Right renal cortex interstitium (tissue), 3 donors: ENCODE data around the gene WDR46. TPM values are rescaled to one million over a fixed set of nuclear protein-coding genes. Genes with fewer than 3 reads are reported as not detected.

ENCODE experiments used
- DNase-seq, 3 donors: peaks; one replicate each; pipeline ENCODE4 v3.0.0-alpha.2; 2013; ENCODE audit warnings: low read depth in 3 of 3, low spot score in 2 of 3
- polyA plus RNA-seq, 3 donors: library from polyadenylated mRNA; unstranded; fragments of 120-200 nt; gene quantifications; one replicate each; pipeline ENCODE4 v1.2.1, GENCODE V29; 2013; ENCODE audit not compliant: insufficient read length in 3 of 3

Gene WDR46
- polyA plus RNA-seq, 3 donors = 60.3 to 63.4 (median 60.7) TPM

DNA sequence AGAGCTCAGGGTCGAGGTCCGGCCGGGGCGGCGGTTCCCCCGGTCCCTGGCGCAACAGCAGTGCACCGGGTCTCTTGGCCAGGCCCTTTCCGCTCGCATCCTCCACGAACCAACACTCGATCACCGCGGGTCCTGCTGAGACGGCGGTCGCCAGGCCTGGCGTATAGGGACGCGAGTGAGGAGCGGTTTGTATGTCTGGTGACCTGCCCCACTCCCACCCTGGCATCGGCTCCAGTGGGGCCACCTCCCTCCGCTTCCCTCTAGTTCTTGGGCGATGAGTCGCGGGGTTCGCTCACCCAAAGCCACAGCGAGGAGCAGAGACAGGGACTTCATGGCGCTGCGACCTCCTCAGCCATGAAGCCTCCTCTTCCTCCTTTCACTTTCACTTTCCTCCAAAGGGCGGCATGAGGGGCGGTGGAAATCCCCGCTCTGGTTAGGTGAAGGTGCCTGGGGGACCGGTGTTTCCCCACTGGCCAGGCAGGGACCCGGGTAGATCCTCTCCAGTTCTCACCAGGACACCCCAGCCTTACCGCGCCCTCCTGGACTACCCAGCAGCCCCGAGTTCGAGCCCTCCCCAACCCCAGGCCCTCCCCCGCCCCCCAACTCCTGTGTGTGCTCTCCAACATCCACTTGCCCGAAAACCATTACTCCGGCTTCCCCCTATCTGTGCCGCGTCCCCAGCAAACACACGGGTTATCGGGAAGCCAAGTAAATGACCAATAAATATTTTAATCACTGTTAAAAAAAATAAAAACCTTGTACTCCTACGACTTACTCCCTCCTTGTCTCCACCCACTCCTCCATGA lies 24.9 kb upstream of the WDR46 start, which contains the start of gene TAPBP:
TAPBP (minus strand) TSS at position 370 of the 806 bp plus-strand sequence; CDS start at position 333, 37 bp downstream.
- peak in 1 of 3 donors; percentile 56 for DNase-seq

GRCh38 chr6:33313105-33313708 lies 24.2 kb upstream of the WDR46 start:
- DNase-seq = no peak

- DNase-seq = peak in 1 of 3 donors; percentile 41
Observed at GRCh38 chr6:33312361-33313104, 23.5 kb upstream of the WDR46 start.

DNA sequence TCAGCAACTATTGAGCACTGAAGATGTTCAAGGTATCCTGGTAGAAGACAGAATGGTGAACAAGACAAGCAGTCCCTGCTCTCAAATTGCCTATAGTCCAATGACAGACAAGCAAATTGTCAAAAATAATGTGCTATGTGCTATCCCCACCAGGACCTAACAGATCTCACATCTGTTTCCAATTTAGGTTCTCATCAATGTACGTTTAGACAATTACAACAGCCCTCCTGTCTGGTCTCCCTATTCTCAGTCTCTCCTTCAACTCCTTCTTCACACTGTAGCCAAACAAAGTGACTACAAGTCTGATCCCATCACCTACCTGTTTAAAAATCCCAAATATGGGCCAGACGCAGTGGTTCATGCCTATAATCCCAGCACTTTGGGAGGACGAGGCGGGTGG lies 17.3 kb upstream of the WDR46 start:
- no peak for DNase-seq

GRCh38 chr6:33305052-33305451 lies 16.0 kb upstream of the WDR46 start:
- no peak for DNase-seq

GRCh38 chr6:33304216-33304615 lies 15.2 kb upstream of the WDR46 start:
- DNase-seq = no peak

- DNase-seq = no peak
Observed at GRCh38 chr6:33301877-33302276, 12.8 kb upstream of the WDR46 start.

DNA sequence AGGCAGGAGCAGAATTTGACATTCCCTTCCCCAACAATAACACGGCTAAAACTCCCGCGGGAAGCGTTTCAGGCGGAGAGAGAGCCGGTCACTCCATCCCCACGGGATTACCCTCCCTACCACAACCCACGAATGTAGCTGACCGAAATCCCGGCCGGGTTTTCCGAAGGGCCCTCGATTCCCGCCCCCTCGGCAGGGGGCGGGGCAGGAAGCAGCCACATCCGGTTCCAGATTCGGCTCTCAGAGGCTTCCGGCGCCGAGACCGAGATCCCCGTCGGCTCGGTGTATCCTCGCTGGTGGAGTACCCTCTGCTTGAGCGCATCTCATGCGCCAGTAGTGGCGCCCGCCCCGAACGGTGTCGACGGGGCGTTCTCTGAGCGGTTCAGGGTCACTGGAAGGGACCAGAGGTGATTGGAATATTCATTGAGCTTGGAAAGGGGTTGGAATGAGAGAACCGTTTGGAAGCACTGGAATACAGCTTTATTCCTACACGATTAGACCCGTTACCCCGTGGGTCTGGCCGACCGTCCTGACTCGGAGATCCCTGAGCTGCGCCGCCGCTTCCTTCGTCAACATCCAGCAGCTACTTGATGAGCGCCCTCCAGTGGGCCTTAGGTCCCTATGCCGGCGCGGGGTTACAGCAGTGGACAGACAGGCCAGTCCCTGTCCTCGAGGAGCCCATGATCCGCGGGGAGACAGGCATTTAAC lies 10.4 kb upstream of the WDR46 start:
- DNase-seq = peak in 2 of 3 donors; percentile 84 to 91

DNA sequence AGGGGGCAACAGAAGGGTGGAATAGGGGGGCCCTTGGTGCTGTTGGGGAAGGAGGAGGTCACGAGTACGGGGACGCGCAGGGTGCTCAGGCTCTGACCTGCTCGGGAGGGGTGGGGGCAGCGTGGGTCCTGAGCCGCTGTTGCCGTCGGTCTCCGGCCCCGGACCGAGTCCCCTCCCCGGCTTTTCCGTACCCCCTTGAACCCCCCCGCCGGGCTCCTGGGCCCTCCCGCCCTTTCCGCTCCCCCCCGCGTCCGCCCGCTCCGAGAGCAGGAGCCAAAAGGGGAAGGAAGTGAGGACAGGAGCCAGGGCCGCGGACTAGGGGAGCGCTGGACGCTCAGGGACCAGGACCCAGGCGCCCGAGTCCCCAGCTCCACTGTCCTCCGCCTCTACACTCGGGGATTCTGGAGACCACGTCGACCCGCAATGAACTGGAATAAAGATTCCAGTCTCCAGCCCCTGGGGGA lies 9.8 kb upstream of the WDR46 start, which contains the start of gene RGL2:
RGL2 (minus strand) TSS at position 170 of the 464 bp plus-strand sequence. CDS start 332 bp downstream, outside the sequence.
- no peak for DNase-seq

DNA sequence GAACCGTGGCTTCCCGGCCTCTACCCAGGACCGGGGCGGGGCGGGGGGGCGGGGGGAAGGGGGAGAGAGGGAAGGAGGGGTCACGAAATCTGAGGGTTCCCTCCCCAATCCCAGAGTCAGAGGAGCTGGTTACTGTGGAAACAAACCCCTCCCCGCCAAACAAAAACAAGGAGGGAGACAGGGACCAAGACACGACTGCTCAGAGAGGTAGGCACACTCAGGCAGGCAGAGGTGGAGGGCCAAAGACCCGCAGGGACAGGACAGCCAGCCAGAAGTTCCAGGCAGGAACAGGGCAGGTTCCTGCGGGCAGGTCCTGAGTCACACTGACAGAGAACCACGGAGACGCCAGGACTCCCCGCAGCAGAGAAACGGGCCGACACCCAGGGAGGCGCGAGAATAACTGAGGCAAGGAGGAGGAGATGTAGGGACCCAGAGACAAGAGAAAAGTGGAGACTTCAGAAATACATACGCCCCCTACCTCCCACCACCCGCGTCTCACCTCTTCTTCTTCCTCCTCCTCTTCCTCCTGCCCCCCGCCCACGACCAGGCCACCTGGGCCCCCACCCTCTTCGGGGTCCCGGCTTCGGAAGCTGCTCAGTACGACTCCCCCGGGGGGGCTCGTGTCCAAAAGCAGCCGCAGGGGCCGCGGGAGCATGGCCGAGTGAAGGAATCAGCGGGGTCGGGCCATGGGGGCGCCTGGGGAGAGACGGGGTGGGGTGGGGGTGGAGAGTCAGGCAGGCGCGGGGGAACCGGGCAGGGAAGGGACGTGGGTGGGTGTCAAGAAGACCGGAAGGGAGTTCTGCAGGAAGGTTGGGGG lies 9.1 kb upstream of the WDR46 start:
- DNase-seq = peak in 1 of 3 donors; percentile 52

DNA sequence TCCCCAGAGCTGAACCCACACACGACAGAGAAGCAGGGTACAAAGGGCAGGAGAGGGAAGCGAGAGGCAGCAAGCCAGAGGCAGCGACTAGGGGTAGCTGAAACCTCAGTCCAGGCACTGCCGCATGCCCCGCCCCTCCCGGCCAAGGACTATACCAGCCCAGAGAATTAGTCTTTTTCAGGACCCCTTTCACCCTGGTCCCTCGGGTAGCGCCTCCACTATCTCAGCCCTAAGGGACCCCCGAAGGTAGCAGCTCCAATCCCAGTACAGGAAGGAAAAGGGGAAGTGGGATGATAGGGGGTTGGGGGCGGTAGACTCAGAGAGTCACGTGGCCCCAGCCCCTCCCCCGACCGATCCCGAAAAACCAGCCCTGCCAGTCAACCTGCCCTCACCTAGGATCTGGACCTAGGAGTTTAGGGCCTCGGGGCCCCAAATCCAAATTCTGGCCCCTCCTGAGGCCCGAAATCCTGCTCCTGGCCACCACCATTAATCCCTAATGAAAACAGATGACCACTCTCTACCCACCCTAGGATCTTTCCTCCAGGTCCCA lies 8.4 kb upstream of the WDR46 start:
- no peak for DNase-seq

- DNase-seq = no peak
Observed at GRCh38 chr6:33296797-33297405, 7.9 kb upstream of the WDR46 start.

DNA sequence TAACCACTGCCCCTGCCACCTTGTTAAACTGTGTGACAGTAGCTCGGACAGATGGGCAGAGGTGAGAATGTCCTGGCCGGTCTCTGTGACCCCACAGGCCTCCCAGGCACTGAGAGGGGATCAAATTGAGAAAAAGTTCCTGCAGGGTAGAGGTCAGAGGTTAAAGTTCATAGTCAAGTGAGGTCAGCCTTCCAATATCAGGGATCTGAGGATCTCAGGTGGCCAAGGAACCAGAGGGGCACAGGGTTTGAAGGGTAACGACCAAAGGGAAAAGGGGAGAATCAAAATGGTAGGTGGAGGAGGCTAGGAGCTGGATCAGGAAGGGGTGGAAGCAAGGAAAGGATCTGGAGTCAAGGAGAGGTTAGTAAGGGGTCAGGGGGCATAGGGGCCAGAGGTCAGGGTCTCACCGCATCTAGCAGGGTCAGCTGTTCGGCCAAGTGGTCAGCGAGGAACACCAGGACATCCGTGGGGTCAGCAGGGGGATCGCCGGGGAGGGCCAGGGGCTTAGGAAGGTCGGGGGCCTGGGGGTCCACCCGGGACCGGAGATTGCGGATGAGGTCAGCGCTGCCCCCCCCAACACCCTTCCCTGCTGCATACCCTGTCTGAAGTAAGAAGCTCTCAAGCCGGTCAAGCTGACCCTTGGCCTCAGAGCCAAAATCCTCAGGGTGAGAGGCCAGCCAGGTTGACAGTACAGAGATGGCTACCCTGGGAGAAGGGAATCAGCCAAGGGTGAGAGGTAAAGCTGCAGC lies 6.8 kb upstream of the WDR46 start:
- no peak for DNase-seq

- no peak for DNase-seq
Observed at GRCh38 chr6:33294086-33294823, 5.2 kb upstream of the WDR46 start.

DNA sequence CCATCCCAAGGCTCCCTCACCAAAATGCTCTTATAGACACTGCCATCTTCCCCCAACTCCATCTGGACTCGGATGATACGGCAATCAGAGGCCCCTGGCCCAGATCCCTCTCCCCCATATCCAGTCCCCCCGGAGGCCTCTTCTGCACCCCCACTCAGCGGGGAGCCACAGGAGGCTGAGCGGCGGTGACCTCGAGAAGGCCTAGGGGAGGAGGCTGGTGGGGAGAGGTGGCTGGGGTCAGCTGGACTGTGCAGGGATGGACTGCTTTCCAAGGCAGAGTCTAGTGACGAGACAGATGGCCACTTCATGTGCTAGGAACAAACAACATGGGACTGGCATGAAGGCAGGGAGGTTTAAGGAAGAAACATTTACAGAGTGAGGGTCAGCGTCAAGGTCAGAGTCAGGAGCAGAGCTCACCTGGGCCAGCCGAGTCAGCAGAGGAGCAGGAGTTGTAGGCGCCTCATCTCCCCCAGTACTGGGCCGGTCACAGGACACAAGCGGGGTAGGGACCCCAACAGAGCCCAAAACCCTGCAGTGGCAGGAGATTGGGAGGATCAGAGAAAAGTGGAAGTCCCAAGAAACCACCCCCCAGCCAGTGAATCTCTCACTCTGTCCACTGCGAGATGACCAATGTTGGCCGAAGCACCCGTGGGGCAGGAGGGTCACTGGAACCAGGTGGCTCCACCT lies 4.1 kb upstream of the WDR46 start:
- no peak for DNase-seq

DNA sequence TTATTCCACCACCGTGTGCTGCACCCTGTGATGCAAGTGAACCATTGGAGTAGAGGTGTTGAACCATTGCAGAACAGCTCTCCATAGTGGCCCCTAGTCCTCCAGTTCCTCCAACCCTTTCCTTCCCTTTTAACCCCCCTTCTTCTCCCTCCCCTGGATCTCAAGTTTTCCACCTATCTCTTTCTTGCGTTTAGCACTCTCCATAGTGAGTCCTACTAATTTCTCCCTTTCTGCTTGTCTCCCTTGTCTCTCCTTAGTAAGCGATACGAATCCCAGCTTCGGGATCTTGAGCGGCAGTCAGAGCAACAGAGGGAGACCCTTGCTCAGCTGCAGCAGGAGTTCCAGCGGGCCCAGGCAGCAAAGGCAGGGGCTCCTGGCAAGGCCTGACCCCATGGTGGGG lies 1.4 kb upstream of the WDR46 start:
- no peak for DNase-seq

DNA sequence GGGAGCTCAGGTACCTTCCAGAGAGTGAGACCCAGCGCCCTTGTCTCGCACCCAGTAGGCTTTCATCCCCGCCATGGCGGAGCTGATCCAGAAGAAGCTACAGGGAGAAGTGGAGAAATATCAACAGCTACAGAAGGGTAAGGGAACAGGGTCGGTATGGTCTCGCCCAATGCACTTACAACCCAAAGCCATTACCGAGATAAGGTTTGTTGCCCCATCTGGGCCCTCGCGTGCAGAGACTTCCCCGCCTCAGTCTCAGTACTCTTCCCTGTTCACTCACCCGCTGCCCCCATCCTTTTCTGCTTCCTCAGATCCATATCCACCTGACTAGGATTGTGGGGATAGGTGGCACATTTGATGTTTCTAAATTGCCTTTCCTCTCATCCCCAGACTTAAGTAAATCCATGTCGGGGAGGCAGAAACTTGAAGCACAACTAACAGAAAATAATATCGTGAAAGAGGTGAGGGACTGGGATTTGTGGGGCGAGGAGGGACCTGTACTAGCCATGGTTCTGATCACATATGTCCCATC lies 811 bp upstream of the WDR46 start:
- DNase-seq = no peak
